DND-41 (cell line): ENCODE results near the gene CKAP5.

Experiments used
- ATAC-seq: fragments of 200-7000 bp; cut with Tn5 transposase; 3 replicates; pipeline ENCODE4 v1.9.1; 2021; ENCODE audit warnings: low read depth; ENCODE audit not compliant: insufficient read depth
- DNase-seq: peaks from one replicate; pipeline ENCODE4 v3.0.0-alpha.2; 2020
- H2AFZ ChIP-seq: 2 replicates; pipeline ENCODE4 v1.6.0; 2012; ENCODE audit warnings: low read depth, low read length
- H3K27ac ChIP-seq: 2 replicates; pipeline ENCODE4 v1.5.1; 2012; ENCODE audit warnings: low read length, inconsistent platforms
- H3K27me3 ChIP-seq: fragments of 200-600 bp; sonication (generic); 2 replicates; pipeline ENCODE4 v1.6.0; 2012; ENCODE audit warnings: low read length, mild to moderate bottlenecking, inconsistent platforms; ENCODE audit not compliant: insufficient read depth, poor library complexity
- H3K36me3 ChIP-seq: 2 replicates; pipeline ENCODE4 v1.5.1; 2012; ENCODE audit warnings: low read length, inconsistent platforms; ENCODE audit not compliant: insufficient read depth
- H3K4me1 ChIP-seq: 2 replicates; pipeline ENCODE4 v1.5.1; 2012; ENCODE audit warnings: mild to moderate bottlenecking, low read length; ENCODE audit not compliant: insufficient read depth
- H3K4me2 ChIP-seq: 2 replicates; pipeline ENCODE4 v1.6.0; 2012; ENCODE audit warnings: mild to moderate bottlenecking, moderate library complexity, low read length, inconsistent platforms; ENCODE audit not compliant: insufficient read depth
- H3K4me3 ChIP-seq, 2 experiments: fragments of 200-600 bp in 1 of 2; shearing (Covaris generic) in 1 of 2; 2 replicates each; pipeline ENCODE4 v1.5.1; 2012 to 2016; ENCODE audit warnings: inconsistent platforms in 2 of 2, low read length in 2 of 2, mild to moderate bottlenecking in 2 of 2, low read depth in 1 of 2, moderate library complexity in 1 of 2
- H3K79me2 ChIP-seq: 2 replicates; pipeline ENCODE4 v1.6.0; 2012; ENCODE audit warnings: low read length, inconsistent platforms; ENCODE audit not compliant: insufficient read depth
- H3K9ac ChIP-seq: 2 replicates; pipeline ENCODE4 v1.6.0; 2012; ENCODE audit warnings: low read depth, mild to moderate bottlenecking, inconsistent platforms, low read length, moderate library complexity
- H3K9me3 ChIP-seq: 2 replicates; pipeline ENCODE4 v1.5.1; 2012; ENCODE audit warnings: low read length, moderate library complexity, mild to moderate bottlenecking, inconsistent platforms; ENCODE audit not compliant: insufficient read depth, severe bottlenecking
- H4K20me1 ChIP-seq: 2 replicates; pipeline ENCODE4 v1.6.0; 2012; ENCODE audit warnings: low read length; ENCODE audit not compliant: insufficient read depth
- CTCF ChIP-seq: IDR thresholded peaks from 2 replicates; pipeline ENCODE4 v1.5.1; 2012; ENCODE audit warnings: borderline replicate concordance, low read length, moderate library complexity, mild to moderate bottlenecking; ENCODE audit not compliant: poor library complexity, severe bottlenecking; ENCODE audit errors: extremely low read depth
- EZH2 ChIP-seq: IDR thresholded peaks from 3 replicates; pipeline ENCODE4 v1.6.1; 2012; ENCODE audit warnings: borderline replicate concordance, low read depth, mild to moderate bottlenecking, moderate library complexity, low read length, inconsistent platforms; ENCODE audit not compliant: severe bottlenecking

The CKAP5 gene

GRCh38 chr11:46894506-46894905 lies 48.4 kb upstream of the CKAP5 start:
- H3K9ac ChIP-seq: no peak overlapping the region
- no peak for TF ChIP-seq EZH2
- TF ChIP-seq CTCF: no peak
- H3K4me1 ChIP-seq: no peaks in the 10 kb centered on the region
- H3K79me2 ChIP-seq: no peaks in the 10 kb centered on the region
- H4K20me1 ChIP-seq: no peaks in the 10 kb centered on the region
- no peak for DNase-seq
- no peaks in the 10 kb centered on the region for H3K36me3 ChIP-seq
- H3K4me2 ChIP-seq: no peak overlapping the region
- no peaks in the 10 kb centered on the region for H3K9me3 ChIP-seq
- H3K27me3 ChIP-seq: no peaks in the 10 kb centered on the region
- H3K27ac ChIP-seq: no peak overlapping the region
- no peak for ATAC-seq
- H2AFZ ChIP-seq: no peak overlapping the region
- H3K4me3 ChIP-seq: no peak overlapping the region

- no peaks in the 10 kb centered on the region for H3K4me1 ChIP-seq
- H3K9me3 ChIP-seq: no peaks in the 10 kb centered on the region
- no peak overlapping the region for H3K27ac ChIP-seq
- H2AFZ ChIP-seq: no peak overlapping the region
- H3K36me3 ChIP-seq: no peaks in the 10 kb centered on the region
- no peak overlapping the region for H3K9ac ChIP-seq
- H3K79me2 ChIP-seq: no peaks in the 10 kb centered on the region
- H4K20me1 ChIP-seq: no peaks in the 10 kb centered on the region
- ATAC-seq: no peak
- H3K4me2 ChIP-seq: no peak overlapping the region
- no peak for DNase-seq
- H3K4me3 ChIP-seq: no peak overlapping the region
- no peaks in the 10 kb centered on the region for H3K27me3 ChIP-seq
- TF ChIP-seq CTCF (no peak), EZH2 (no peak)
These were observed 46.8 kb upstream of the CKAP5 start for GRCh38 chr11:46892838-46893237.

DNA sequence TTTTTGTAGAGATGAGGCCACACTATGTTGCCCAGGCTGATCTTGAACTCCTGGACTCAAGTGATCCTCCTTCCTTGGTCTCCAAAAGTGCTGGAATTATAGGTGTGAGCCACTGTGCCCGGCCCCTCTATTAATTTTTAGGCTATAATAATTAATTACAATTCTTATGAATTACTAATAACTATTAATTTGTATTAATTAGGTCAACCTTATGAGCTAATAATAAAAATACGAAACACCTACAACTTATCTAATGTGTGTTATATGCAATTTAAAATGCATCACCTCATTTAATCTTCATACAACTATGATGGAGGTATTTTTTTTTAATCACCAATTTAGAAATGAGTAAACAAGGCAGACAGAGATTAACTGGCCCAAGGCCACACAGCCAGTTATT lies 46.0 kb upstream of the CKAP5 start:
- H3K4me2 ChIP-seq: no peak overlapping the region
- no peaks in the 10 kb centered on the region for H3K79me2 ChIP-seq
- no peaks in the 10 kb centered on the region for H3K36me3 ChIP-seq
- ATAC-seq: no peak
- no peaks in the 10 kb centered on the region for H3K4me1 ChIP-seq
- no peak overlapping the region for H2AFZ ChIP-seq
- H3K4me3 ChIP-seq: no peak overlapping the region
- TF ChIP-seq EZH2: no peak
- H3K9ac ChIP-seq: no peak overlapping the region
- H3K9me3 ChIP-seq: no peaks in the 10 kb centered on the region
- no peak for DNase-seq
- no peaks in the 10 kb centered on the region for H3K27me3 ChIP-seq
- H3K27ac ChIP-seq: no peak overlapping the region
- no peaks in the 10 kb centered on the region for H4K20me1 ChIP-seq

GRCh38 chr11:46890665-46891064 lies 44.6 kb upstream of the CKAP5 start:
- no peak overlapping the region for H3K9ac ChIP-seq
- no peak for TF ChIP-seq EZH2
- TF ChIP-seq CTCF: no peak
- H3K27ac ChIP-seq: no peak overlapping the region
- H3K9me3 ChIP-seq: no peaks in the 10 kb centered on the region
- H3K4me3 ChIP-seq: no peak overlapping the region
- H3K79me2 ChIP-seq: no peaks in the 10 kb centered on the region
- H3K4me2 ChIP-seq: no peak overlapping the region
- no peaks in the 10 kb centered on the region for H3K36me3 ChIP-seq
- H2AFZ ChIP-seq: no peak overlapping the region
- H3K27me3 ChIP-seq: no peaks in the 10 kb centered on the region
- H3K4me1 ChIP-seq: no peaks in the 10 kb centered on the region
- H4K20me1 ChIP-seq: no peaks in the 10 kb centered on the region
- ATAC-seq (no peak), DNase-seq (no peak)
